ENCODE results near the gene AMHR2.
"Not testable (repeated sequence)": the region's sequence is repeated elsewhere in the genome, so short reads cannot be mapped to it uniquely, and the experiment has no call there.

The AMHR2 gene

DNA sequence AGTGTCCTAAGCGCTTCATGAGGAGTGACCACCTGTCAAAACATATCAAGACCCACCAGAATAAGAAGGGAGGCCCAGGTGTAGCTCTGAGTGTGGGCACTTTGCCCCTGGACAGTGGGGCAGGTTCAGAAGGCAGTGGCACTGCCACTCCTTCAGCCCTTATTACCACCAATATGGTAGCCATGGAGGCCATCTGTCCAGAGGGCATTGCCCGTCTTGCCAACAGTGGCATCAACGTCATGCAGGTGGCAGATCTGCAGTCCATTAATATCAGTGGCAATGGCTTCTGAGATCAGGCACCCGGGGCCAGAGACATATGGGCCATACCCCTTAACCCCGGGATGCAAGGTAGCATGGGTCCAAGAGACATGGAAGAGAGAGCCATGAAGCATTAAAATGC, 12.7 kb upstream of the AMHR2 start:
- Mint-ChIP-seq H3K36me3 (ENCODE audit: low read depth) (peaks cover 58% of the 10 kb centered on the region), H3K4me1 (peaks cover 25% of the 10 kb centered on the region), H3K27ac (no peak overlapping the region), H3K27me3 (ENCODE audit: low read depth, poor library complexity) (no peaks in the 10 kb centered on the region), H3K9me3 (no peaks in the 10 kb centered on the region), H3K4me3 (no peak overlapping the region)
- DNase-seq, result no peak
- no peak for TF ChIP-seq CTCF (IDR thresholded peaks at IDR 0.05)

DNA sequence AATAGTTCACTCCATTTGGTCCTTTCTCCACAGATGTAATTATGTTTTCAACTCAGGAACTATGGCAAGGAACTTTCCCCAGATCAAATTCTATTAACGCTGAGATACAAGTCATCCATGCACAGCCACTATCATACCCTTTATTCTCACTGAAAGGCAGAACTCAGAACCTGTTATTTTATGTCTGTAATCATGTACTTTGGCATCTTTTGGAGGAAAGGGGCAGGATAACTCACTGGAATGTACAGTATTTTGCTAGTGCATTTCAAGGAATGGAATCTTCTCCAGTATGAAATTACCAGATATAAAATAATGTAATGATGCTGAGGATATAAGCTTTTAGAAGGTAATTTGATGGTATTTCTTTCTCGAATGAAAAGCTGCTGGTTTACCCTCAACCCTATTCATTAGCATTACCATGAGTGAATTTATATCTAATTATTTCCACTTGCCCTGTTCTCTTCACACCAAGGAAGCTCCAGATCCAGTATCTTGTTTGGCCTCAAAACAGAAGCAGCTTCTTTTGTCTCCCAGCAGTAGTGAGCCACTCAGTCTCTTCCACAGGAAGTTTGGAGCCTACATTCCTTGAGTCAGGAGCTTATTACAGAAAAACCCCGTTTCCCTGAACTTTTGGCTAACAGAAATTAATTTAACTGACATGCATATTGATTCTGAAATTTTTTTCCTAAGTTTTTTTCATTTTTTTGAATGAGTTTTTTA, 10.0 kb upstream of the AMHR2 start:
- Mint-ChIP-seq H3K27me3 (ENCODE audit: low read depth, poor library complexity) (no peaks in the 10 kb centered on the region), H3K4me3 (no peak overlapping the region), H3K9me3 (no peaks in the 10 kb centered on the region), H3K4me1 (peaks cover 27% of the 10 kb centered on the region), H3K27ac (peak overlapping the region; percentile 13), H3K36me3 (ENCODE audit: low read depth) (peaks cover 45% of the 10 kb centered on the region)
- TF ChIP-seq CTCF (IDR thresholded peaks at IDR 0.05), result no peak
- no peak for DNase-seq

DNA sequence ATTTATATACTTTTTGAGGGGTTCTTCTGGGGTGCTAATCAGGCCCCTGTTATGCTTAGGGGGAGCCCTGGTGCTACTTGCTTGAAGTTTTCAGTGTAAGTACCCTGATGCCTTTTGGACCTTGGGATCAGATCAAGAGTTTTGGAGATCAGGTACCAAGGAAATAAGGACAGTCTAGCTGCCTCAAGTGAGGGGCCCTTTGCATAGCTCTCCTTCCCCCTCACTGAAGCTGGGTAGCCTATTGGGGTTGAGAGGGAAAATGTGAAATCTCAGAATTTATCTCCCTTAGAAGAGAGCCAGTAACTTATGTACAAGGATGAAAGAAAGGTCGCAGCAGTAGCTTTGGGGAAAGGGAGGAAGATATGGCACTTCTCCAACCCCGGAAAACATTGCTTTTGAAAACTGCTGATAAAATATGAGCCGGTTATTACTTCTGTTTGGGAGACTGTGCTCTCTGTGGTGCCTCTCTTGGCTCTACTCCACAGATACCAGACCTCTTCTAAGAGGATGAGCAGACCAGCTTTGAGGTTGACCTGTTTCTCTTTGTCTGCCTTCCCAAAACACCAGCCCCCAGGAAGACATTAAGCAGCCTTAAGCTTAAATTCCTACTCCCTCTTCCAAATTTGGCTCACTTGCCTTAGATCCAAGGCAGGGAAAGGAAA, 8.8 kb upstream of the AMHR2 start:
- Mint-ChIP-seq H3K4me3 (no peak overlapping the region), H3K27me3 (ENCODE audit: low read depth, poor library complexity) (no peaks in the 10 kb centered on the region), H3K36me3 (ENCODE audit: low read depth) (peaks cover 33% of the 10 kb centered on the region), H3K4me1 (peaks cover 33% of the 10 kb centered on the region), H3K27ac (peak overlapping the region; percentile 55), H3K9me3 (no peaks in the 10 kb centered on the region)
- DNase-seq, result no peak
- TF ChIP-seq CTCF (IDR thresholded peaks at IDR 0.05), result no peak

DNA sequence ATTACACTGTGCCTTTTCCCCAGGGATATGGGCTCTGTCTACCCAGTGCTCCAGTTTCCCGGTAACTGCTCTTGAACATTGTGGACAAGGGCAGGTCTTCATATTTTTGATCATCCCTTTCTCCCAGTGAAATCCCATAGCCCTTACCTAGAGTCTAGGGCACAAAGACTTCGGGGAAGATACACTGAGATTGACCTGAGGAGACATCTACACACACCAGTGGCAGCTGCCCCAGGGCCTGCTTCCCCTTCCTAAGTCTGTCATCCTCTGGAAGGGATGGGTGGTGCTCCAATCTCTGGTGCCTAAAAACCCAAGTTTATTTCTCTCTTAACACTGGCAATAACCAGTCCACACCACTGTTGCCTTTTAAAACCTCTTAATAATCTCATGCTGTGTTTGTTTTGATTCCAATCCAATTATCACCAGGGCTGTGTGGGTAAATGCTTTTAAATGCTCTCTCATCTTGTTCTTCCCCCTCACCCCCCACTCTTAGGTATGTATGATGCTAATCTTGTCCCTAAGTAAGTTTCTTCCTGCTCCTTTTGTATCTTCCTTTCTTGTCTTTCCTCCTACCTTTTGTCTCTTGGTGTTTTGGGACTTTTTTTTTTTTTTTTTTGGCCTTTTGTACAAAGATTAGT, 7.8 kb upstream of the AMHR2 start:
- DNase-seq; H3K27me3 Mint-ChIP-seq (ENCODE audit: low read depth, poor library complexity); H3K9me3 Mint-ChIP-seq; H3K4me3 Mint-ChIP-seq: not testable (repeated sequence)
- Mint-ChIP-seq H3K36me3 (ENCODE audit: low read depth) (peaks cover 25% of the 10 kb centered on the region), H3K4me1 (peaks cover 40% of the 10 kb centered on the region), H3K27ac (peak overlapping the region; percentile 55)

- H3K27me3 Mint-ChIP-seq (ENCODE audit: low read depth, poor library complexity); H3K4me3 Mint-ChIP-seq: not testable (repeated sequence)
- H3K4me1 Mint-ChIP-seq, result peaks cover 49% of the 10 kb centered on the region
These were observed 6.3 kb upstream of the AMHR2 start for GRCh38 chr12:53417291-53417816.

GRCh38 chr12:53418221-53418620, 5.4 kb upstream of the AMHR2 start:
- H3K4me3 Mint-ChIP-seq, result no peak overlapping the region
- no peak for DNase-seq
- no peaks in the 10 kb centered on the region for H3K27me3 Mint-ChIP-seq (ENCODE audit: low read depth, poor library complexity)
- H3K27ac Mint-ChIP-seq, result no peak overlapping the region
- peaks cover 50% of the 10 kb centered on the region for H3K4me1 Mint-ChIP-seq
- peaks cover 4% of the 10 kb centered on the region for H3K36me3 Mint-ChIP-seq (ENCODE audit: low read depth)
- no peak for TF ChIP-seq CTCF (IDR thresholded peaks at IDR 0.05)
- no peaks in the 10 kb centered on the region for H3K9me3 Mint-ChIP-seq

More at GRCh38 chr12:53417291-53417816, 6.3 kb upstream of the AMHR2 start:
- not testable (repeated sequence) for H3K36me3 Mint-ChIP-seq (ENCODE audit: low read depth); H3K9me3 Mint-ChIP-seq; DNase-seq
- H3K27ac Mint-ChIP-seq, result peak overlapping the region; percentile 82

Measured in nephron progenitor cell (in vitro differentiated cells).